NT2/D1 (cell line): ENCODE results near the gene POSTN.

ENCODE experiments used
- SUZ12 ChIP-seq: IDR thresholded peaks from 2 replicates; pipeline ENCODE4 v1.6.1; 2011; ENCODE audit not compliant: insufficient read length, insufficient read depth; ENCODE audit errors: extremely low read depth
- YY1 ChIP-seq: IDR thresholded peaks from 2 replicates; pipeline ENCODE4 v1.6.1; 2011; ENCODE audit not compliant: insufficient read length, insufficient read depth
- ZNF274 ChIP-seq: IDR thresholded peaks from 2 replicates; pipeline ENCODE4 v1.6.1; 2011; ENCODE audit warnings: mild to moderate bottlenecking, low read depth, low read length

DNA sequence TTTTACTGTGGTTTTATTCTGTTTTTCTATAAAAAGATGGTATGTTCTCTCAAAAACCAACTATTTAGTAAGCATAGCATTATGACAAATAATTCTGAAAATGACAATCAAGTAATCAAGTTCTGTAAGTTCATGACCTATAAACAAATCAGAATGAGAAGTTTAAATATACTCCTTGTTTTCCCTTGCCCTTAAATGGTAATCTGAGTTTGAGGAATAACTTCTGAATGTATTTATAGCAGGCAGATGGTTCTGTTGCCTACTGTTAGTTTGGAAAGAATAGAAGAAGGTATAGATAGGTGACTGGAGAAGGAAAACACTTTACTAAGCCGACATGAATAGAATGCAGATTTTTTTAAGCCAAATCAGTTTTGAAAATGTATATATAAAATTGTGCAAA lies 63.9 kb downstream of the POSTN start:
- TF ChIP-seq YY1 (no peak), SUZ12 (no peak), ZNF274 (no peak)
